A204.1 (cell line): ENCODE results near the gene LRMDA.

ENCODE experiments used
- FAIRE-seq: peaks from 2 replicates; lab custom pipeline; 2012; peaks lifted over from hg19 to GRCh38; lab: Jason Lieb, UNC

The LRMDA gene

GRCh38 chr10:76285012-76285411 lies 853.6 kb downstream of the LRMDA start:
- FAIRE-seq = no peak

DNA sequence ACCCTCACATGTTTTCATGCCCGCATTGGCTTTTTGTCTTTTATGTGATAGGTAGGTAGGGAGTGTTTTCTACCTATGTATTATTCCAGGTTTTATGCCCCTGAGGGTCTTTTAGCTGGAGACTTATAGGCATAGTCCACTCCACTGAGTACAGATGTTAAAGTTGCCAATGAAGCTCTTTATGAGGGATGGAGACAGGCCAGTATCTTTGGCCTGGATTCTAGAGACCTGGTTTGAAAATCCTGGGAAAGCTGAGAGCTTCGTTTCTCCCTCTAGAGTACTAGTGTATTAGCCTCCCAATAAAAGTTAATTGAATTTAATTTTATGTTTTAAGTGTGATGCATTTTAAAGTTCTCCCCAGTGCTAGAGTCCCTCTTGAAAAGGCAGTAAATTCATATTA lies 854.1 kb downstream of the LRMDA start:
- FAIRE-seq = no peak

DNA sequence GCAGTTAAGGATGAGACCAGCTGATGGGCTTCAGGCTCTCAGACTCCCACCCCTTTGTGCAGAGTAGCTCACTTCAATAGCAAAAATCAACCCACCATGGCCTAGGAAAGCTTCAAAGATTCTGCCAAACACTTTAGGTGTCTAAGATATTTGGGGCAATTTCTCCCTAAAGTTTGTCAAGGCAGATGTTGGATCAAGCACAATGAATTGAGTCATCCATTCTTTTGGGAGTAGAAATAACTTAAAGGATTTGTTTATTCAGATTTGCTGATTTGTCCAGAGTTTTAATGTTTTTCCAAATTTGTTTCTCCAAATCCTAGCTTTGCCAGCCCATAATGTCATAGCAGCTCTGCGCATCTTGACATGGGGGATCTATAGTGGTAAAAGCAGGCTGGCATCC lies 855.1 kb downstream of the LRMDA start:
- FAIRE-seq = no peak

GRCh38 chr10:76287856-76288255 lies 856.4 kb downstream of the LRMDA start:
- no peak for FAIRE-seq

DNA sequence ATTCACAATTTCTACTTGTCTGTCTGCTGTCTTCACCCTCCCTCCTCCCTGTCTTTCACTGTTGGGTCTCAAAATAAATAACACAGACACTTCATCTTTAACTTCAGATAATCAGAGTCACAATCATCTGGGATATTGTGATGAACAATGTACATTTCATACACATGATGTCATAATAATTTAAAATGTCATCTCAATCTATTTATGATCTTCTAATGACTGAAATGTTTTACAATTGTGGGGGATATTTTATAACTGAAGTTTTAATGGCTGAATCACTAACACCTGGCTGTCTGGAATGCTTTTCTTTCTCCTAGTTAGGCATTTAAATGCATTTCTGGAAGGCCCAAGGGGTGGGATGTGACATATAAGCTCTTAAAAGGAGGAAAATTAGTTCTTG lies 859.8 kb downstream of the LRMDA start:
- no peak for FAIRE-seq

GRCh38 chr10:76291885-76292284 lies 860.5 kb downstream of the LRMDA start:
- no peak for FAIRE-seq

GRCh38 chr10:76296957-76297356 lies 865.5 kb downstream of the LRMDA start:
- FAIRE-seq = no peak

GRCh38 chr10:76297358-76297757 lies 865.9 kb downstream of the LRMDA start:
- no peak for FAIRE-seq

- no peak for FAIRE-seq
Measured at GRCh38 chr10:76297780-76298281, 866.4 kb downstream of the LRMDA start.

DNA sequence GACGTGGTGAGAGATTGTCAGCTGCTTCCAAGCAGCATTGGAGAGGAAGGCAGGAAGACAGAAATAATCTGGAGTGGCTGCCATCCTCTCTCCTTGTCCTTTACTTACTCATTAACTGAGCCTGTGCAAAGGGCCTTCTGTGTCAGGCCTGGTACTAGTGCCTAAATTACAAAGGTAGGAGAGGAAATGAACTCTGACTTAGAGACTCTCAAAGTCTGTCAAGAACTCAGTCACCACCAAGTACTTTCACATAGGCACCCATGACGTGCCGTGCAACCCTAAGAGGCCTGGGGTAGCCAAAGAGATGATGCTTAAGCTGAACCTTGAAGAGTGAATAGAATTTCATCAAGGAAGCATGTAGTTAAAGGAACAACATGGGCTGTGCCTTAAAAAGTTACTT lies 866.9 kb downstream of the LRMDA start:
- no peak for FAIRE-seq

- no peak for FAIRE-seq
Measured at GRCh38 chr10:76299501-76299900, 868.1 kb downstream of the LRMDA start.

DNA sequence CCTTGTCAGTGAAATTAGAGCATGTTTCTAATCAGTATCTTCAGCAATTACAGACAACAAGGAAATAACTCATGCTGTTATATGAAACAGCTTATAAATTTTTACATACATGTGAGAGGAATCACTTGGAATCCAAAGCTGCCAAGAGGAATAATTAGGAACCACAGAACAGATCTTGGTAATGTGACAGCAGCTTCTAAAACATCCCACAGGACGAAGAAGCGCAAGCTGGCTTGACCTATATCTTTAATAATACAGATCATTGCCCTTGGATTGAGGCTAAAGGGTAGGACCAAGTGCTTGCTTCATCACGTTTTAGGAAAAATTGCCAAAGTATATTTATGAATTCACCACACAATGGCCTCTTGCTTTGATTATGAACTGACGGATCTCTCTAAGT lies 869.8 kb downstream of the LRMDA start:
- no peak for FAIRE-seq

GRCh38 chr10:76301950-76302349 lies 870.5 kb downstream of the LRMDA start:
- no peak for FAIRE-seq

DNA sequence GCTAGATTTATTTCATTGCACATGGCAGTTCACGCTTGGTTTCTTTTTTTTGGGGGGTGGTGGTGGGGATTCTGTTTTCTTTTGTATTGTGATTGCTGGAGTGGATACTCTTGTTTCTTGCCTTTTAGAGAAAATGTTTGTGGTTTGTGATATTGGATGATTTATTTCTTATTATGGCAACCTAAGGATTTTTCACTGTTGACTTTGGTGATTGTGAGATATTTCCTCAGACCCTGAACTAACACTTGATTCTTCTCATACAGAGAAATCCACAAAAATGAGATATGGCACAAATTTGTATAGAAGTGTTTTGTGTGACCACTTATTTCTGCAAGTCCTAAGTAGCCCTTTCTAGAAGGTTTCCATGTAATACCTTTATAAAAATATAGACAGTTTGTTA lies 871.1 kb downstream of the LRMDA start:
- no peak for FAIRE-seq

GRCh38 chr10:76302961-76303630 lies 871.7 kb downstream of the LRMDA start:
- no peak for FAIRE-seq

DNA sequence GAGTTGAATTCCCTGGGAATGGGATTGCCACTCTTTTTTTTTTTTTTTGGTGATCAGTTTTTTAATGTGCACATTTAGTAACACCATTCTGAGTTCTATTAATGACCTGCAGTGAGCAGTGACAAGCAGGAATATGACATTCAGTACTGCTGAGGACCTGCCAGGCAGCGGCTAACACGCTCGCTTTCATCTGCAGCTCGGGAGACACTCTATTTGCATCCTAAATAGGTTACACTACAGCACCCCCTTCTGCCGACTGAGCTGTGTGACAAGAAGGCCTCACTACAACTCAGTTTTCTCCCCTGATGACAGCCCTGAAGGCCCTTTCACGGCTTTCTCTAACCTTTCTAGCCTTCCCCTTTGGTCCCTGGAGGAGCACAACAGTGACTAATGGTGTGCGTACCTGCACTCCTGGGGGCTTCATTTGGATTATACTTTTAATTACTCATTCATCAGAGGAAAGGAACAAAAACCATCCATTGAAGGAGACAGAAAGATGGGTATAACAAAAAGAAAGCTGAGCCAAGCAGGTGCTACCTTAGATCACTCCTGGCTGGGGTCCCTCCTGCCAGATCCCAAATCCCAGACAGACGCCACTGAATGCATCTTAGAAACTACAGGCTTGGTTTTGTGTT lies 872.4 kb downstream of the LRMDA start:
- FAIRE-seq = no peak

- no peak for FAIRE-seq
Measured at GRCh38 chr10:76305930-76306615, 874.6 kb downstream of the LRMDA start.

DNA sequence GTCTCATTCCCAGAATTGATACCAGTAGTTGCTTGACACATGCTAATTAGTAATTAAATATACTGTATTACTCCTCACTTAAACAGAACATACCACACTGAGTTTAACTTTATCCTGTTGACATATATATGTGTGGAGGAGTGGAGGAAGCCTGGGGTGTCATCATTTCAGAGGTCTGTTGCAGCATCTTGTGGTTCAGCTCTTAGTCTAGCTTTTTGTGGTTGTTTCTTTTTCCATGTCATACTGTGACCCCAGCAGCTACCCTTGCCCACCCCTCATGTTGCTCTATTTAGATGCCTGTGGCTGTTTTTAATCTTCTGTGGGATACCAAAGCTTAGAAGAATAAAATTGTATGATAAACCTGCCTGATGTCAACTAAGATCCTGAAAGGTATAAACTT lies 875.4 kb downstream of the LRMDA start:
- no peak for FAIRE-seq

DNA sequence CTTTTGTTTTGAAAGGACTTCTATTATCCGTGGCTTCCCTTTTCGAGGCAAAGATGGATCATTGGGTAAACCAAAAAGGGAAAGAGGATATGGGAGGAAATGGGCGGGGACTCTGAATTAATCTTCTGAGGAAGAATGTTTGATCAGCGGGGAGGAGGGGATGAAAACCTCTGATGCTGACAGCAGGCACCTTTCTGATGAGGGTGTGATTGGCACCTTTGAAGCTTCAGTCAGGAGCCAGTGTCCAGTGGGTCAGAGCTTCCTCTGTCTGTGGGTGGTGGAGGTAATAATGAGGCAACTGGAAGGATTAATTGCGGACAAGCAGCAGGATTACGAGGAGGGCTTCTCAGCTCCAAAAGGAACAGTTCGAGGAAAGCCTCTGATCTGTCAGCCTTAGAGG lies 877.6 kb downstream of the LRMDA start:
- no peak for FAIRE-seq

DNA sequence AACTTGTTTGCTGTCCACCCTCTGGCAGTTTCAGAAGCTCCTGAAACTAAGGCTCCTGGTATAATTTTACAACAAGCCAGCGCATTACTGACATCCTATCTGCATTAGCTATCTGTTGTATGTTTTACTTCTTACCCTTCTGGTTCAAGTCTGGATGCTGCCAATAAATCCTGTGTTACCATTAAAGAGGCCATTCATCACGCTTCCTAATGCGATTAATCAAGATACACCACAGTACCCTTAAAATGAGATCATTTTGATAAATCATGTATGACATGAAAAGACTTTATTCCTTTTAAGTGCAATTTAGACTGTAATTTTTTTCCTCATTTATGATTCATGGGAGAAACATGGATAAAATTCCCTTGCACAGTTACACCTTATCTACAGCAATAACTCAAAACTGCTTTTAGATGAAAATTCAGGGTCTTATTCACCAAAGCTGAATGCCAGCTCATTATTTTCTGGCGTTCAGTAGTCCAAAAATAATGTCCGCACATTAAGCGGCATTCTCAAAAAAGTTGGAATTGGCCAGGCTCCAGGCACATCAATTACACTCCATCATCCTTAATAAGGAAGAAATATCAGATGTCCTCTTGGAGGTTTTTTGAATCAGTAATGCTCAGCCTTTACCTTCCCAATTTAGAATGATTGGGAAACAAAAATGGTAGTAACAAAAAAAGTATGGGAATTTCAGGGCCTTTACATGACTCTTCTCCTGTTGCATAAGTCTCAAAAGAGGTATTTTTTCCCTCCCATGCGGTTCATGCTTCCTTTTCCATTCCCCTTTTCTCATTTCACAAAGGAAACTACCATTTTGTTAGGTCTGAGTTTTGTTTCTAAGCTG lies 878.5 kb downstream of the LRMDA start:
- FAIRE-seq = no peak

GRCh38 chr10:76310588-76311080 lies 879.2 kb downstream of the LRMDA start:
- no peak for FAIRE-seq
